Measurements from ENCODE around the gene PRAMEF1. TPM values are rescaled to one million over a fixed set of nuclear protein-coding genes. Genes with fewer than 3 reads are reported as not detected.

The PRAMEF1 gene
- total and polyA plus RNA-seq, 2 of the 8 experiments (the other 6 are each of a cell fraction or from before 2014, with no cell fraction given), result not detected

DNA sequence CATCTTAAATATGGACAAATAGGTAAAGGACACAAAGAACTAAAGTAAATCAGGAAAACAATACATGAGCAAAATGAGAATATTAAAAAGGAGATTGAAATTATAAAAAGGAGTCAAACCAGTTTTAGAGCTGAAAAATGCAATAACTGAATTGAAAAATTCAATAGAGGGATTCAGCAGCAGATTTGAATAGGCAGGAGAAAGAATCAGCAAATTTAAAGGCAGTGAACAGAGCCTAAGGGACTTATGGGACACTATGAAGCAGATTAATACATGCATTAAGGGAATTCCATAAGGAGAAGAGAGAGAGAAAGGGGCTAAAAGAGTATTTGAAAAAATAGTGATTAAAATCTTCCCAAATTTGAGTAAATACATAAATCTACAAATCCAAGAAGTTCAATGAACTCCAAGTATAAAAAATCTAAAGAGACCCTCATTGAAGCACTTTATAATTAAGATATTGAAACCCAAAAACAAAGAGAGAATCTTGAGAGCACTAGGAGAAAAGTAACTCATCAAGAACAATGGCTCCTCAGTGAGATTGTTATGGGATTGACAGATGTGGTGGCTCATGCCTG, 42.3 kb upstream of the PRAMEF1 start:
- no peak overlapping the region for H3K23ac ChIP-seq (ENCODE audit: insufficient read length)
- H3K4me2 ChIP-seq (ENCODE audit: insufficient read depth in 1 of 2, low read depth in 2 of 2, low read length in 2 of 2), result no peak overlapping the region
- no peak overlapping the region for H3K4ac ChIP-seq (replicated peaks; ENCODE audit: insufficient read length, low read depth, low read length)
- no peak overlapping the region for H2AFZ ChIP-seq (ENCODE audit: low read length)
- no peak overlapping the region for H2BK5ac ChIP-seq (ENCODE audit: low read depth, low read length)
- H2BK15ac ChIP-seq (ENCODE audit: low read length), result no peak overlapping the region
- H2BK20ac ChIP-seq (ENCODE audit: low read length), result no peak overlapping the region
- ChIA-PET CTCF (ENCODE audit: partially characterized antibody) (interaction anchor here (0.7 kb wide), 1 partner anchor 15 kb away, joined by 4 read pairs; no protein-coding TSS in a partner anchor), POLR2A (ENCODE audit: partially characterized antibody) (no interaction called here)
- no peaks in the 10 kb centered on the region; a peak in 1 of 7 replicates for H3K27me3 ChIP-seq (replicated peaks in 1 of 4; ENCODE audit: control insufficient read depth in 3 of 4, extremely low read depth in 1 of 4, insufficient read depth in 3 of 4, low read length in 3 of 4)
- H3K36me3 ChIP-seq (ENCODE audit: control insufficient read depth in 2 of 4, insufficient read depth in 4 of 4, low read length in 3 of 4), result no peaks in the 10 kb centered on the region
- FAIRE-seq, result no peak
- H3K27ac ChIP-seq (ENCODE audit: low read depth, low read length), result no peak overlapping the region
- H3K4me1 ChIP-seq (replicated peaks in 1 of 4; ENCODE audit: control insufficient read depth in 3 of 4, insufficient read depth in 4 of 4, low read length in 3 of 4), result no peaks in the 10 kb centered on the region; a peak in 1 of 7 replicates
- no peak overlapping the region for H4K8ac ChIP-seq (ENCODE audit: extremely low read depth, insufficient read depth, low read length)
- H3K9ac ChIP-seq (replicated peaks in 1 of 4; ENCODE audit: extremely low read depth in 1 of 4, low read depth in 3 of 4, low read length in 3 of 4), result no peak overlapping the region
- no peaks in the 10 kb centered on the region for H4K20me1 ChIP-seq (replicated peaks in 1 of 2; ENCODE audit: control insufficient read depth in 1 of 2, insufficient read depth in 2 of 2, low read length in 2 of 2)
- no peak overlapping the region for H3K4me3 ChIP-seq (ENCODE audit: extremely low read depth in 1 of 4, insufficient read depth in 2 of 4, low read depth in 3 of 4, low read length in 4 of 4)
- H4K91ac ChIP-seq (replicated peaks; ENCODE audit: insufficient read length, low read length), result no peak overlapping the region
- H3K23me2 ChIP-seq (ENCODE audit: low read depth, low read length), result no peaks in the 10 kb centered on the region
- no peaks in the 10 kb centered on the region for H3K79me2 ChIP-seq (ENCODE audit: control insufficient read depth in 1 of 2, insufficient read depth in 2 of 2, low read length in 2 of 2)
- DNase-seq (ENCODE audit: low read depth in 1 of 2, low spot score in 2 of 2), result no peak
- H2BK12ac ChIP-seq (ENCODE audit: low read depth, low read length), result no peak overlapping the region
- no peaks in the 10 kb centered on the region for H3K79me1 ChIP-seq (ENCODE audit: low read depth, low read length)
- H3K9me3 ChIP-seq (ENCODE audit: insufficient read depth in 2 of 2, low read depth in 1 of 2, low read length in 1 of 2), result no peaks in the 10 kb centered on the region
- no peak overlapping the region for H4K5ac ChIP-seq (ENCODE audit: insufficient read length, low read depth, low read length)
- no peak overlapping the region for H2AK5ac ChIP-seq (ENCODE audit: low read depth, low read length)
- H3K56ac ChIP-seq (replicated peaks; ENCODE audit: insufficient read length, low read depth, low read length), result no peak overlapping the region
- TF ChIP-seq EP300 (IDR thresholded peaks at IDR 0.05; ENCODE audit: borderline replicate concordance in 1 of 2, low read depth in 2 of 2, low read length in 2 of 2) (no peak), MAFK (IDR thresholded peaks at IDR 0.05; ENCODE audit: low read depth, low read length) (no peak), GTF2F1 (IDR thresholded peaks at IDR 0.05; ENCODE audit: borderline replicate concordance, low read depth, low read length) (no peak), SIN3A (conservative IDR thresholded peaks at IDR 0.05 in 1 of 2, IDR thresholded peaks at IDR 0.05 in 1 of 2; ENCODE audit: low read depth in 1 of 2, low read length in 2 of 2) (no peak), NRF1 (IDR thresholded peaks at IDR 0.05; ENCODE audit: low read depth, low read length) (no peak), BRCA1 (IDR thresholded peaks at IDR 0.05; ENCODE audit: low read depth, low read length) (no peak)
- H2BK120ac ChIP-seq (replicated peaks; ENCODE audit: low read depth, low read length), result no peak overlapping the region
- H3K18ac ChIP-seq (ENCODE audit: extremely low read depth, low read length), result no peak overlapping the region
- no peak overlapping the region for H3K14ac ChIP-seq (ENCODE audit: insufficient read length)
